Measurements from ENCODE around the gene C19orf81.

C19orf81 gene

DNA sequence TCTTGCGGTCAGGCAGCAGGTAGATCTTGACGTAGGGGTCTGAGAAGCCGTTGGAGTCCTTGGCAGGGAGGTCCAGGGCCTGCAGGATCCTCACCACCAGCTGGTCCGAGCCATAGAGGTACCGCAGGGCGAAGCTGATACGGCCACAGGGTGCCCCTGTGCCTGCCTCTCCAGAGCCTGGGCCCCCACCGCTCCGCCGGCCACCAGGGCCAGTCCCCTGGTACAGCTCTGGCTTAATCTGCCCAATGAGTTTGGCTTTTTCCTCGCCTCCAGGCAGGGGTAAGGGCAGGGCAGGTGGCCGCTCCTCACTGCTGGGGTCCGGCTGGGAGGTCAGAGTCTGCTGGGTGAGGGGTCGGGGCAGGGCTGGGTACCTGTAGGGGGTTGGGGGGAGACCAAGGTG is 19.4 kb upstream of the C19orf81 start:
- DNase-seq, result no peak

DNA sequence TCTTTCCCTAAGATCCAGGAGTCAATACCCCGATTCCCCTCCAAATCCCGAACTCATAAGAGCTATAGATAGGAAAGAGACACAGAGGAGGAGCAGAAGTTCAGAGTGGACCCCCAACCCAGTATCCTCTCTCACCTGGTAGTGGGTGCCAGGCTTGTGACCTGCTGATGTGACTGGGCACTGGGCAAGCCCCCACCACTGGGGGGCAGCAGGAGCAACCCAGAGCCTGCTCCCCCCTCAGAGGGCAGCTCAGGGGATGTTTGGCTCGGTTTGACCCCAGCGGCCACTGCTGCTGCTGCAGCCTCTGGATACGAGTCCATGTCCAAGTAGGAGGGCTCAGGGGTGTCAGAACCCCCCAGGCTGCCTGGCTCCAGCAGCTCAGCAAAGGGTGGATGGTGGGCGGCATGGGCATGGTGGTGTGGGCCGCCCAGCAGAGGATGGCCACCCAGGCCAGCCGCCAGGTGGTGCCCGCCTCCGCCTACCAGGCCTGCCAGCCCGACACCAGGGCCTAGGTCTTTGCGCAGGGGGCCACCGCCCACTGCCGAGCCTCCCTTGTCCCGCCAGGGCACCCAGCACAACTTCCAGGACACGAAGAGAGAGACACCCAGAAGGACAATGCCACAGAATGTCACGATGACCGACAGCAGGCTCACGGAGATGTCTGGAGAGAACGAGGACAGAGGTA is 17.0 kb upstream of the C19orf81 start:
- DNase-seq, result no peak

DNA sequence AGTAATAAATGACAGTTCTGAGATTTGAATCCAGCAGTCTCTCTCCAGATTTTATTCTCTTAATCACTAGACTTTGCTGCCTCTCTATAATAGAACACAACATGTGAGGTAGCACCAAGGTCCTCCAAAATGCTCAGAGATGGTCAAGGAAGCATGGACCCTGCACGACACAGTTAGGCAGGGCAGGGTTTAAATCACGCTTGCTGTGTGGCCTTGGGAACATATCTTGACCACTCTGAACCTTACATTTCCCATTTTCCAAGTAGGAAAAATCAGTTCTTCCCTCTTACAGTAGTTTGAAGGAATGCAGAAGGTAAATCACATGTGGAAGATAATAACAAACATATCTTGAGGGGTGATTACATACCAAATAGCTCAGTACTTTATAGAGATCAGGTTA is 15.9 kb upstream of the C19orf81 start:
- DNase-seq, result no peak

DNA sequence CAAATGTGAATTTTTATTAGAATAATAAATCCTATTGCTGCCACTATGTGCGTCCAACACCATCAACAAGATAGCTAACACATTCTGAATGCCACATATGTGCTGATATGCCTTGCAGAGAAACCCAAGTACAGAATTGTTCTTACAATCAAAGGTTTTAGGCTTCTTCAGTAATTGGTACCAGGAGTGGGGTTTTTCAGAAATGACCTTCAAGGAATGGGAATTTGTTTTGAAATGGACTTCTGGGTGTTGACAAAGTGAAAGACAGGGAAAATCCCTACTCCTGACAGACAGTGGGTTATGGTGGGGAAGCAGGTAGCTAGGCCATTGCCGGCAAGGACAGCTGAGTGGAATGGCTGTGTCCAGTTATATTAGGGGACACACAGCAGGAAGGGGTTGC is 15.3 kb upstream of the C19orf81 start:
- no peak for DNase-seq

DNA sequence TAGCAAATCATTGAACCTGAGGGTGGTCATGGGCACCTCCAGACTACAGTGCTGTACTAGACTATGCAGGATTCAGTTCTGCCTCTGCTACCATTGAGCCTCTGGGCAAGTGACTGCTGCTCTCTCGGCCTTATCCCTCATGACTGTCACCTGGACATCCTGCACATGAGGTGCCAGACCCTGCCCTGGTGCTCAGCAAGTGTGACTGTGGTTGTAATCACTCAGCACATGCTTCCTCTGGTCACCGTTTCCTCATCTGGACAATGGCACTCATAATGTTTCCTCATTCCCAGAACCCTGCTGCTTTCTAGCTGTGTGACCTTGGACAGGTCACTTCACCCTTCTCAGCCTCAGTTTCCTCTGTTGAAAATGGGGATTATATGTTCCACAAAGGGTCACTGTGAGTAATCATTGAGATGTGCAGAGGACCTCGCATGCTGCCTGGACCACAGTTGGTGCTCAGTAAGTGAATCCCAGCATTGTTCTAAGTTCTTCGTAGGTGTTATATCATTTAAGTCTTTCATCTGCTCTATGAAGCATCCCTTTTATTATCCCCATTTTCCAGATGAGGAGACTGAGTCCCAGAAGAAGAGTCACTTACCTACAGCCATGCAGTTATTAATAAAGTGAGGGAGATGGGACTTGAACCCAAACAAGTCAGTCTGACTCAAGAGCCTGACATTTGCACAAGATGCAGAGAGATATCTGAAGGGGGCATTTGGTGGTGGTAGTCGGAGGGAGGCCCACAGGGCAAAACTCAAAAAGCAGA is 12.7 kb upstream of the C19orf81 start:
- no peak for DNase-seq

DNA sequence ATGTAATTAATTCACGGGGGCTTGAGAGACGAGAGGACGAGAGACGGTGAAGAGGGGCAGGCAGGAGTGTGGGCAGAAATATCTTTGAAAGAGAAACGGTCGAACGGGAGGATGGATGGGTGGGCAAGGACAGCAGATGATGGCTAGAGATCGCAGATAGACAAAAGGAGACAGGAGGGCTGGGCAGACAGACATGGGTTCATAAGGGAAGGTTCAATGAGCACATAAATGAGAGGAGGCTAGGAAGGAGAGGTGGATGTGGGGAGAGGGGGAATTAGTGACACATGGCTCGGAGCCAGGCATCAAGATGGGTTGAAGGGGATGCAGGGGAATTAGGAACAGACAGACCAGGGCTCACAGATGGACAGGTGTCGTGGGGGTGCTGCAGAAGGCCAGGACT is 10.6 kb upstream of the C19orf81 start:
- DNase-seq, result no peak

DNA sequence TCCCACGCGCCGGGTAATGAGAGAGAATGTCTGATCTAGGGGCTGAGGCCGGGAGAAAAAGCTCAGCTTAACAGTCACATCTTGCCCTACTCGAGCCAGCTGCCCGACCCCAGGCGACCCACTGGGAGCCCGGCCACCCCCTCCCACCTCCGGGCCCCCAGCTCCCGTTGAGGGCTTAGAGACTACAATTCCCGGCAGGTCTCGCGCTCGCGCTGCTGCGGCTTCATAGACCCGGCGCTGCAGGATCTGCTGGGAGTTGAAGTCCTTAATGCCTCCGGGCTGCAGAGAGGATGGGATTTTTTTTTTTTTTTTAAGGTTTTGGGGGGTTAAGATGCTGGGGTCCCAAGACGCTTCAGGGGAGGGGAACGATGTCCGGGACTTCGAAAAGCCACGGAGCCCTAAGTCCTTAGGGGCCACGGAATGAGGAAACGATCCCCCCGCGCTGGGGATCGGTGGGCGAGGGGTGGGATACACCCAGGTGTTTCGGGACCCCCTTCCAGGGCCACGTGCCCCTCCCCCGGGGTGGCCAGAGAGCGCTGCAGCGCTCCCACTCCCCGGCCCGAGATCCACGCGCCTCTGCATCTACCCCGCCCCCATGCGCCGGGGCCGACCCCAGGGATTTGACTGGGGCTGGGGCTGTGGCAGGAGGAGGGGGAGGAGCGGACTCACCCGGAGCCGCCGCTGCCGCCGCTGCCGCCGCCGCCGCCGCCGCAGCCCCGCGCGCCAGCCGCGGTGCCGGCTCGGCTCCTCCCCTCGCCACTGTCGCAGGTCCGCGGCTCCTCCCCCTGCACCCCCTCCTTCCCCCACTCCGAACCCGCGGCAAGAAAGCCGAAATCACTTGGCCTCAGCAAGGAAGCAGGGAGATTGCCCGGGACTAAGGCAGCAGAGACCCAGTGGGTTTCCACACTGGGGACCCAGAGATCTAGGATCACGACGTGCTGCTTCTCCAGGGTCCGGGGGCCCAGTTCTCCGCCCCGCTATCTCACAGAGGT is 9.8 kb upstream of the C19orf81 start, which contains the start of gene SYT3:
Gene SYT3, minus strand, starts transcription at position 761 of the 992 bp plus-strand sequence. CDS start 2,470 bp downstream, outside the sequence.
- no peak for DNase-seq

DNA sequence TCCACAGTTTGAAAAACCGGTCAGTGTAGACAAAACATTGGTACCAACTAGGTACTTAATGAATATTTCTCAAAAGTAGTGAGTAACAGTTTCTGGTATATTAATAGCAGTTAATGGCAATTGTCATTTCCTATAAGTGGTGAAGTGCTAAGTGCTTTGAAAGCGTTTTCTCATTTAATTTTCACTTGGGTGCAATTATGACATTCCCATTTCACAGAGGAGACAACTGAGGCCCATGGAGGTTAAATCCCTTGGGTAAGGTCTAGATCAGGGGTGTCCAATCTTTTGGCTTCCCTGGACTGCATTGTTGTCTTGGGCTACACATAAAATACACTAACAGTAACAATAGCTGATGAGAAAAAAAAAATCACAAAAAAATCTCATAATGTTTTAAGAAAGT is 8.9 kb upstream of the C19orf81 start:
- no peak for DNase-seq

DNA sequence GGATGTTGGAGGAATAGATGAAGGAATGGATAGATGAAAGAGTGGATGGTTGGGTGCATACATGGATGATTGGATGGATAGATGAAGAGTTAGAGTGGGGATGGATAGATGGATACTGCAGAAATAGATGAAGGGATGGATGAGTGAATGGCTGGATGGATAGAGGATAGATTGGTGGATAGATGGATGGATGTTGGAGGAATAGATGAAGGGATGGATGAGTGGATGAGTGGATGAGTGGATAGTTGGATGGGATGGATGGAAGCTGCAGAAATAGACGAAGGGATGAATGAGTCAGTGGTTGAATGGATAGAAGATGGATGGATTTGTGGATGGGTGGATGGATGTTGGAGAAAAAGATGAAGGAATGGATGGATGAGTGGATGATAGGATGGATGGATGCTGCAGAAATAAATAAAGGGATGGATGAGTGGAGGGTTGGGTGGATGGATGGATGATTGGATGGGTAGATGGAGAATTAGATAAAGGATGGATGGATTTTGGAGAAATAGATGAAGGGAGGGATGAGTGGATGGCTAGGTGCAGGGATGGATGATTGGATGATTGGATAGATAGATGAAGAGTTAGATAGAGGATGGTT is 4.8 kb upstream of the C19orf81 start:
- no peak for DNase-seq

DNA sequence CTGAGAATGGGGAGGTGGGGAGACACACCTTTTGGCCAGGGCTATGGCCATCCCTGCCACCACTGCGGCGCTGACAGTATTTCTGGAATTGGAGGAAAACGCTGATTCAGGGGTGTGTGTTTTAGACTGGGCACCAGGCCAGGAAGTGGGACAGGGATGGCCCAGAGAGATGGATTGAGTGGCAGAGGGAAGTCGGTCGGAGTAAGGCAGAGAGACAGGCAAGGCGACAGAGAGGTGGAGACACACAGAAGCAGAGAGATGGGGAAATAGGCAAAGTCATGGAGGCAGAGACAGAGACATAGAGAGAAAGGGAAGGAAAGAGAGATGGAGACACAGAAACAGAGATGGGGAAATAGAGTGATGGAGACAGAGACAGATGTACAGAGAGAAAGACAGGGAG is 4.1 kb upstream of the C19orf81 start:
- no peak for DNase-seq

DNA sequence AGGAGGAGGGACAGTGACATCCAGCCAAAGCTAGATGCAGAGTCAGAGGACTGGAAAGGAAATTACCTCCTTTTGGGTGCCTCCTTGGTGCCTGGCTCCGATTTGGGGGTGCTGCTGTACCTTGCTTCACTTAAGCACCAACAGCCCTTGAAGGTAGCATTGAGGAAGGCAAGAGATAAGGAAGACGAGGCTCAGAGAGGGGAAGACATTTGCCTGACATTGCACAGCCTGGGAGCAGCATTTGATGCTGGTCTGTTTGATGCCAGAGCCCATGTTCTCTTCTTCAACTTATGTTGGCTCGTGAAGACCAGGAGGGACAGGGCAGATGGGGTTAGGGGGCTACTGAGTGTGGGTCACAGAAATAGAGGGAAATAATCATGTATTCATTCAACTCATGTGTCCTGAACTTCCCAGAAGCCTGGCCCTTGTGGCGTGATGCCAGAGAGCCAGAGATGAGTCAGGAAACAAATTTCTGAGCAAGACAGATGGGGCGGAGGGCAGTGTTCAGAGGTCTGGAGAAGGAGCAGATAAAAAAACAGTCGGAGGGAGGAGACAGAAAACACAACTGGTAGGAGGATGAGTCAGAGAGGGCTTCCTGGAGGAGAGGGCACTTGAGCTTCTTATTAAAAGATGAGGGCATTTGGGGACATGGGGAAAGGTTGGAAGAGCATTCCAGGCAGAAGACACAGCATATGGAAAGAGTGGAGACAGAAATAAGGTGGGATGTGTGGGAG is 3.0 kb upstream of the C19orf81 start:
- no peak for DNase-seq

DNA sequence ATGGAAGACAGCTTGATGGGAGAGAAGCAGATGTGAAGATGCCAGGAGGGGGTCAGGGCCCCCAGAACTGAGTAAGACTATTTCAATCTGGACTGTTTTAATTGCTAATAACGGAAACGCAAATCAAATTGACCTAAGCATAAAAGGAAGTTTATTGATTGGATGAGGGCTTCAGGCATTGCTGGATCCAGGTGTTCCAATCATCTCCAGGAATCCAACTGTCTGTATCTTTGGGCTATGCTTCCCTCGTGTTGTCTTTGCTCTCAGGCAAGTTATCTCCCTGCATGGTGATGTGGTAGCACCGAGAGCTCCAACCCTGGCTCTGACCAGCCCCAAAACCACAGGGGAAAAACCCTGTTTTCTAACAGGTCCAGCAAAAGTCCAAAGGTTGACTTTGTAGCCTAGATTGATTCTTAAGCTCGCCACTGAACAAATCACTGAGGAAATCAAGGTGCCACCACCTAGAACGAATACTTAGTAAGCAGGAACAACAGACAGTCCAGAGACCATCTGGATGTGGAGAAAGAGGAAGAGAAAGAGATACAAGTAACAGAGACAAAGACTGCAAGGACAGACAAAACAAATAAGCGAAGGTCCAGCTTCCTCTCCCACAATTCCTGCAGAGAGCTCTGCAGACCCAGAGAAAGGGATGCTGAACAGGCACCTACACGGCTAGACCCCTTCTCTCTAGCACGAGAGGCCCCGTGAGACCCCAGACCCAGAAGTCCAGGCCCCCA is 1.2 kb upstream of the C19orf81 start:
- no peak for DNase-seq

DNA sequence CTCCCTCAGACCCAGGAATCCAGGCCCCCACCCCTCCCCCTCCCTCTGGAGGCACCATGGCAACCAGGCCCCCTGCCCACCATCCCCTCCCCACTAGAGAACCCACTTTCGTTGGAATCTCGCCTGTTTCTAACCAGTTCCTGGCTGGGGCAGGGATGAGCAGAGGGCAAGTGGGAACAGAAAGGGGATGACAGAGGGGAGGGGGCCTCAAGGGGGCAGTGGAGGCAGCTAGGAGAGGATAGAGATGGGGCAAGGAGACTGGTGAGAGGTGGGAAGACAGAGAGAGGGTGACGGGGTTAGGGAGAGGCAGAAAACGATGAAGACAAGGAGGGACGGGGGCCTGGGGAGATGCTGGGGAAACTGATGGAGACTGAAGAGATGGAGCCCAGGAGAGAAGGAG is 586 bp upstream of the C19orf81 start:
- DNase-seq, result no peak

DNA sequence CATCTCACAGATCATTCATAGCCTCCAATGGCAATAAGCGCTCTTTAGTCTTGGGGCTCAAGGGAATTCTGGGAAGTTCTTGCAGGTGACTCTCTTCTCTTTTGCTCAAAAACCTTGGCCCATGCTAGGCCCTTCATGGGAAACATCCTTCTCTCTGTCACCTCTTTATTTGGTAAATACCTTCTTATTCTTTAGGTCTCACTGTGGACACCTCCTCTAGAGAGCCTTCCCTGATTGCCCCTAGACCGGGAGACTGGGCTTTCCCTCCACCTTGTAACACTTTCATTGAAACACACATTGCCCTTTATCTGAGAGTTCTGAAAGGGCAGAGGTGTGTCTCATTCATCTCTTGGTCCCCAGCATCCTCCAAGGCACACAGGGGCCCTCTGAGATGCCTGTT is 1.9 kb downstream of the C19orf81 start:
- no peak for DNase-seq

DNA sequence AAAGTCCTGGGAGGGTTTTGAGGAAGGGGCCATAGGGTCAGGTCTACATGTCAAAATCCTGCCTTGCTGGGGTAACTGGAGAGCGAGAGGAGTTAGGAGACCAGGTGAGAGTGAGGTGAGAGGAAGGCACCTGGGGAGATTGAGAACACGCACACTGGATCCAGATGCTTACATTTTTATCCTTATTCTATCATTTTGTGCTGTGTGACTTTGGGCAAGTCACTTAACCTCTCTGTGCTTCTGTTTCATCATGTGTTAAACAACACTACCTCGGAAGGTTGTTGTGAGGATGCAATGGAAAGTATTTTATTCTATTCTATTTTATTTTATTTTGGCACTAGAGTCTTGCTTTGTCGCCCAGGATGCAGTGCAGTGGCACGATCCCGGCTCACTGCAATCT is 3.5 kb downstream of the C19orf81 start:
- no peak for DNase-seq

DNA sequence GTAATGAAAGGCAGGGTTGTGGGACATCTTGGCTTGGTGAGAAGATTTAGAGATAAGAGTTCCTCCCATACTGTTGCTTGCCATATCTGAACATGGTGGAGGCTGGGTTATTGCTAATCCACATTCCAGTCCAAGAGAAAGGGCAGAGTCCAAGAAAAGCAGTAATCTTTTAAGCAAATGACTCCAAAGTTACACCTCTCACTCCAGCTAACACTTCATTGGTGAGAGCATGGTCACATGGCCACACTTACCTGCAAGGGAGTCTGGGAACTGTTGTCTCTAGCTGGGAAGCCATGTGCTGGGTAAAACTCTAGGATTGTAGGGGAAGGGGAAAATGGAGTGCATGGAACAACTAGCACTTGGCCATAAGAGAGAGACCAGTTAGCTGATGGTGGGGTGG is 5.6 kb downstream of the C19orf81 start:
- DNase-seq, result no peak

DNA sequence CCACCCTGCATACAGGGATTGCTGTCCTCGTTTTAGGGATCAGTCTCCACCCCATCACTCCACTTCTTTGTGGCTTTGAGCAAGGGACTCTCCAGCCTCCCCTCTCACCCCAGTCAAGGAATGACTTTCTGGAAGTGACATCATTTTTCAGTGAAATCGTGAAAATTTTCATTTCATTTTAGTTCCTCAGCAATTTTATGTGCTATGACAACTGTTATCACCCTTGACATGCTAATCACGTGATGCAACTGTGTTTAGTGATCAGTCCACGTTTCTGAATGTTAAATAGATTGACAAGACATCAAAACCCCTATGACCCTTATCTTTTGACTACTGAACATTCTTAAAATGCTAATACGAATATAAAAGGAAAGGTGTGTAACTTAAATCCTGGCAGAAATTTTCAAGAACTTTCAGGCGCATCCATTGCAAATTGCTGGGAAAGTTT is 8.0 kb downstream of the C19orf81 start:
- DNase-seq, result no peak

DNA sequence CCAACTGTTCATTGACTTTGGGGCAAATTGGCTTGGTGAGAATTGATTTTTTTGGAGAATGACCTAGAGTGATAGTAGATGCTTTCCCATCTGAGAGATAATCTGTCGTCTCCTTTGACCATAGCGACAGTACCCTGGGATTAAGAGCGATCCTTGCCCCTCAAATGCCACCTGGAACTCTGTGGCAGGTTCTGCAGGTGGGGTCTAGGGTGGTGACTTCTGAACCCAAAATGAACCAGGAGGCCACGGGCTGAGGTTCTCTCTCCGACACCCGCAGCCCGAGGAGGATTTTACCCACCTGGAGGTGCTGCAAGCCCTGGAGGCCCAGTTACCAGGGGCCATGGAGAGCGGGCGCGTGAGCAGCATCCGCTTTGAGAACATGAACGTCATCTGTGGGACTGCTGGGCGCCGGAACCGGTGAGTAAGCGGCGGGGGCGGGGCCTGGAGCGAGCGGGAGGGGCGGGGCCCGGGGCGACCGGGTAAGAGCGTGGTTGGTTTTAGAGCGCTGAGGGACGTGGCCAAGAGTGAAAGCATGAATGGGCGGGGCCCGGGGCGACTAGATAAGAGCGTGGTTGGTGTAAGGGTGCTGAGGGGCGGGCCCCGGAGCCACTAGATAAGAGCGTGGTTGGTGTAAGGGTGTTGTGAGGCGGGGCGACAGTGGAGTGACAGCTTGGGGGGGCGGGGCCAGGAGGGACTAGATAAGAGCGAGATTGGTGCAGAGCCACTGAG is 8.6 kb downstream of the C19orf81 start:
- DNase-seq, result peak; percentile 99

DNA sequence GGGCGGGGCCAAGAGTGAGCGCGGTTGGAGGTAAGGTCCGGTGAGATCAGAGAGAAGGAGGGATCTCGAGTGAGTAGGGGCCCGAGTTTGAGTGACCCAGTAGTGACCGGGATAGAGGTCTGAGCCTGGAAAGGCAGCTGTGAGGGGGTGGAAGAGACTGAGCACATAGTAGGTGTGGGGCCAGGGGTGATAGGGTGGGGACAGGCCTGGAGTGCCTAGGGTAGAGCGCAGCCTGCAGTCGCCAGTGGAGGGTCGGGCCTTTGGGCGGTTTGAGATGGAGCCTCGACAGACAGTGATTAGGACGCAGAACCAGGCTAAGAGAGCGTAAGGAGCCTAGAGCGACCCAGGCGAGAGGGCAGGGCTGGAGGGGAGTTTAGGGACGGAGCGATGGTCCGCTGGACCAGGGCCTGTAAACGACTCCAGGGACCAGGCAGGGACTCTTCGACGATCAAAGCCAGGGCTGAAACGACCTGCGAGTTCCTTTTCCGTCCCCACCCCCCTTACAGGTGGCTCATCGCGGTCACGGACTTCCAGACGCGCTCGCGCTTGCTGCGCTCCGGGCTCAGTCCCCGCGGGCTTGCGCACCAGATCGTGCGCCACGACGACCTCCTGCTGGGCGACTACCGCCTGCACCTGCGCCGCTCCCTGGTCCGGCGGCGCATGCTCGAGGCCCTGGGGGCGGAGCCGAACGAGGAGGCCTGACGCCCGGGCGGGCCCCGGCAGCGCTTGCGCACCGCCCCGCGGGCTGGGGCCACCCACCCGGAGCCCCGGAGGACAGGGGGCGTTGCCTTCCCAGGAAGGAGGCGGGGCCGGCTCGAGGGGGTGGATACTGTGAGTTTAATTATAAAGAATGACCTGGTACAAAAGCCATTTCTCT is 9.4 kb downstream of the C19orf81 start:
- DNase-seq, result peak; percentile 76

Data from SHP77 treated with DMSO at 0.1 percent for 48 hours (cell line).